ENCODE data around the gene EME1.

The EME1 gene

DNA sequence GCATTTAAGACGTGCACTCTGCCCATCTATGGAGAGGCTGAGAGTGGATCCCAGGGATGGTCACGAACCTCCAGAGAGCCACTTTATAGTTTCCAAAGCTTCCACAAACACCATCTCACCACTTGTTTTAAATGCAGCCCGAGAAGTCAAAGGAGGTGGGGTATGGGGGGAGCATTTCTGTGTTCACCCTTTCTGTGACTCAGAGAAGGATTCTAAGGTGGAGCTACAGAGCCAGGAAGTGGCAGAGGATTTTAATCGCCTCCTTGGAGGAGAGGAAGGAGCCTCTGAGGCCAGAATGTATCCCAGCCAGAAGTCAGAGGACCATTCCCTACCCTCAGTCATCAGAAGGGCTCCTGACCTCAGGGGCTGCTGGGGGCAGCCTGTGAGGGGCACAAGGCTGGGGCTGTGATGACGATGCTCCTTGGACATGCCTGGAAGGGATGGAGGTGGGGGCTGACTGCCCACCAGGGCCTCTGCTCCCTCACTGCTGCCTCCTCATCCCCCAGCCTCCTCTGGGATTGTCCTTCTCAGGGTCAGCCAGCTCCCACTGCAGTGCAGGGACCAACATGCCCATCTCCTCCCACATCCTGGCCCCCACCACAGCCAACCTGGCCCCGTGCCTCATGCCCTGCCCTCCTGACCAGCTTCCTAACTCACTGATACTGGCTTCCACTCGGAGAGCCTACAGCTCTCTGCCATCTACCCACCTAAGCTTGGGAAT, 24.3 kb upstream of the EME1 start:
- no peak for DNase-seq

DNA sequence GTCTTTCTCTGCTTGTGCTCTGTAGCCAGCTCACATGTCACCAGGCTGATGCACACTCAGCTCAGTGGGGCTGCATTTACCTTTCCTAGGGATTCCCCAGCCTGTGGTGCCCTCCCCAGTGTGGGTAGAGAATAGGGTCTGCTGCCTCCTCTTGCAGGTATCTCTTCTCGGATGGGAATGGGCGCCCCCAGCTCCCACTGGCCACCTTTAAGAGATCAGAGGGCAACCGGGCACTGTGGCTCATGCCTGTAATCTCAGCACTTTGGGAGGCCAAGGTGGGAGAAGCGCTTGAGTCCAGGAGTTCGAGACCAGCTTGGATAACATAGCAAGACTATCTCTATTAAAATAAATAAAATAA, 23.8 kb upstream of the EME1 start:
- no peak for DNase-seq

DNA sequence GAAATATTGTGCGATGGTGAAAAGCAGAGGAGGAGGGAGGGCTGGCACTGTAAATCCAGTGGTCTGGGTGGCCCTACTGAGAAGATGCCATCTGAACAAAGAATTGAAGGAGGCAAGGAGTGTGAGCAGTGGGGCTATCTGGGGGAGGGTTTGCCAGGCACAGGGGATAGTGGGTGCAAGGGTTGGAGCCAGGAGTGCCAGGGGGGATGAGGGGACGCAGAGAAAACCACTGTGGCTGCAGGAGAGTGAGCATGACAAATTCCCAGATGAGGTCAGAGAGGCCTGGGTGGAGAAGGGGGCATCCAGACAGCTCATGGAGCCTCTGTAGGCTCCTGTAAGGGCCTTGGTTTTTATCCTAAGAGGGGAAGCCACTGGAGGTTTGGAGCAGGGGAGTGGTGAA, 22.3 kb upstream of the EME1 start:
- no peak for DNase-seq

DNA sequence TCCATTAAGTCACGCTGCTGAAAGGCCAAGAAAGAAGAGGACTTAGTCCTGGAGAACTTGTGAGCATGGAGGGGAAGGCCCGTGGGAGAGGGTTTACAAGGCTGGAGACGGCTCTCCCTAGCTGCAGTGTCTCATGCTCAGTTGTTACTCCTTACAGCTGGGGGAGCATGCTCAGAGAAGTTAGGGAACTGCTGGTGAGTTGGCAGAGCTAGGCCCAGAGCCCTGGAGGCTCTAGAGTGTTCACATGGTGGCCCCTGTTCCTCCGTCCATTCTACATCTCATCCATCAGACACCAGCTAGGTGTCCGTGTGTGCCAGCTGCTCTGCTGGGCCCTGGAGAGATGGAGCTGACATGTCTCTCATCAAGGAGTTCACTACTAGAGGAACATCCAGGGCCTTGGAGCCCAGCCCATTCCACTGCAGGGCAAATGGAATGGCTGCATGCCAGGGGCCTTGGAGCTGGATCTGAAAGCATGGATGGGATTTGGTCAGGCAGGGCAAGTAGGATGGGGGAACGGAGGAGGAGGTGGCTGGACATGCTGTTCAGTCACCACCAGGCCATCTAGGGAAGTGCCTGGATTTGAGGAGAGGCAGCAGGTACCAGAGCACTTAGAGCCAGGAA, 20.8 kb upstream of the EME1 start:
- no peak for DNase-seq

DNA sequence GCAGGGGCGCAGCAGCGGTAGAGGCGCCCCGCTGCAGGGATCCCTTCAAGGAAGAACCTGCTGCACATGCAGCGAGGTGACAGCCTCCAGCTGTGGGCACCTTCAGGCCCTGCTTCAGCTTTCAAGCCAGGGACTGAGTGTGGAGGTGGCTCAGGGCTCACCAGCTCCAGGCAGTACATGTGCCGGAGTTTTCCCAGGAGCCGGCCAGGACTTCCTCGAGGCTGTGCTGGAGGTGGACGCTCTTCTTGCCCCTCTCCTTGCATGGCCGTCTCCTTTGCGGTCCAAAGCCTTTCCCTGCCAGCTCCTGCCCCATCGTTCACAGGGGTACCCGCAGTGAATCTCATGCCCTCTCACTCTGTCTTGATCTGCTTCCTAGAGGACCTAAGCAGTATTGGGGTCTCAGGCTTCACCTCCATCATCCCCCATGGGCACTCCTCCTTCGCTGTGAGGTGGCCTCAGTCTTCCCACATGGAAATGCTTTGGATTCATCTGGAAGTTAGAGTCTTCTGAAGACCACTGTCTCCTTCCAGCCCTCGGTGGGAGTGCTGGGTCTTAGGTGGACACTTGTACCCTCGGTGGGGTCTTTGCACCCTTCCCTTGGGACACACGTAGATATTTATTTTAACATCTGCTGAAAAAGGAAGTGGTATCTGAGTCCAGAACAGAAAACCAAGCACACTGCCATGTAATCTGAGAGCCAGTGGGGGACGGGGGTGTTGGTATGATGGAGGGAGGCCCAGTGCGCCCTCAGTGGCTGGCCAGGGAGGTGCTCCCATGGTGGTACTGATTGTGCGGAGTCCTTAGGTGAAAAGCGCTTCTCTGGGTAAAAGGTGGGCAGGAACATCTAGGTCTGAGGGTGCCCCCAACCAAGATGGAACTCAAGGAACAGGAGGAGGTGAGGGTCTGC, 20.1 kb upstream of the EME1 start:
- DNase-seq, result no peak

DNA sequence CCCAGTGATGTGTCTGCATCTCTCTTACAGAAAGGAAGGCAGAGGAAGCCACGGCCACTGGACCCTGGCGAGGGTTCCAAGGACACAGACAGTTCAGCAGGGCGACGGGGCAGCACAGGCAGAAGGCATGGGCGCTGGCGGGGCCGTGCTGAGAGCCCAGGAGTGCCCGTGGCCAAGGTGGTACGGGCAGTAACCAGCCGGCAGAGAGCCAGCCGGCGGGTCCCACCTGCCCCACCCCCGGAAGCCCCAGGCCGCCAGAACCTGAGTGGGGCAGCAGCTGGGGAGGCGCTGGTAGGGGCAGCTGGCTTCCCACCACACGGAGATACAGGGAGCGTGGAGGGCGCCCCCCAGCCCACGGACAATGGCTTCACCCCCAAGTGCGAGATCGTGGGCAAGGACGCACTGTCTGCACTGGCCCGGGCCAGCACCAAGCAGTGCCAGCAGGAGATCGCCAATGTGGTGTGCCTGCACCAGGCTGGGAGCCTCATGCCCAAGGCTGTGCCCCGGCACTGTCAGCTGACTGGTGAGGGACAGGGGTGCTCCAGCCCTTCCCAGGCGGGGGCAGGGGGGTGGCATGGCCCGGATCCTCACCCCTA, 19.3 kb upstream of the EME1 start:
- DNase-seq, result no peak

DNA sequence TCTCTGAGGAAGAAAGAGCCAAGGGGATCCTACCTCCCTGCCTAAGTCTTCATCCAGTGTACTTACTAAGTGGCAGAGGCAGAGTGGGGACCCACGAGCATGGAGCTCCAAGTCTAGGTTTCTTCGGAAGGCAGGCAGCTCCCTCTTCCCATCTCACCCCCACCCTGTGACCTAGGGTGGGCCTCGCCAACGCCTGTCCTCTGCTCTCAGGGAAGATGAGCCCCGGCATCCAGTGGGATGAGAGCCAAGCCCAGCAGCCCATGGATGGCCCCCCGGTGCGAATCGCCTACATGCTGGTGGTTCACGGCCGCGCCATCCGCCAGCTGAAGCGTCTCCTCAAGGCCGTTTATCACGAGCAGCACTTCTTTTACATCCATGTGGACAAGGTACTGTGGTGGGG, 18.8 kb upstream of the EME1 start:
- DNase-seq, result no peak

DNA sequence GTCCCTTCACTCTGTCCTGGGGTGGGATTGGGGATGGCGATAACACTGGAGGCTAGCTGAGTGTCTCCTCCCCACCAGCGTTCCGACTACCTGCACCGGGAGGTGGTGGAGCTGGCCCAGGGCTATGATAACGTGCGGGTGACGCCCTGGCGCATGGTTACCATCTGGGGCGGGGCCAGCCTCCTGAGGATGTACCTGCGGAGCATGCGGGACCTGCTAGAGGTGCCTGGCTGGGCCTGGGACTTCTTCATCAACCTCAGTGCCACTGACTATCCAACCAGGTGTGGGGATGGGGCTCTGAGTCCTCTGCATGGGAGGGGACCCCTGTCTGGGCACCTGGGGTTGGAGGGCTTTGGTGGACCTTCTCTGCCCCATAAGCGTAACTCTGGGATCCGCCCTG, 18.3 kb upstream of the EME1 start:
- DNase-seq, result no peak

DNA sequence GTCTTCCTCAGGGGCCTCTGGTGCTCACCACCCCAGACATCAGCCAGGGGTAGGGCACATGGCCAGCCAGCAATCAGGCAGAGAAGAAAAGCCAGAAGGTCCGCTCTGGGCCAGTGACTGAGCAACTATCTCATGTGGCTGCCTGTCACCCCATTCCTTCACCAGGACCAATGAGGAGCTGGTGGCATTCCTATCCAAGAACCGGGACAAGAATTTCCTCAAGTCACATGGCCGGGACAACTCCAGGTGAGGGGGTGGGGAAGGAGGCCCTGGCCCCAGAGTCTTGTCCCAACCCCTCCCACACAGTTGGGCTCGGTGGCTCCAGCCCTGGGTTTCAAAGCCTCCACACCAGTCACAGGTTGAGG, 17.7 kb upstream of the EME1 start:
- no peak for DNase-seq

DNA sequence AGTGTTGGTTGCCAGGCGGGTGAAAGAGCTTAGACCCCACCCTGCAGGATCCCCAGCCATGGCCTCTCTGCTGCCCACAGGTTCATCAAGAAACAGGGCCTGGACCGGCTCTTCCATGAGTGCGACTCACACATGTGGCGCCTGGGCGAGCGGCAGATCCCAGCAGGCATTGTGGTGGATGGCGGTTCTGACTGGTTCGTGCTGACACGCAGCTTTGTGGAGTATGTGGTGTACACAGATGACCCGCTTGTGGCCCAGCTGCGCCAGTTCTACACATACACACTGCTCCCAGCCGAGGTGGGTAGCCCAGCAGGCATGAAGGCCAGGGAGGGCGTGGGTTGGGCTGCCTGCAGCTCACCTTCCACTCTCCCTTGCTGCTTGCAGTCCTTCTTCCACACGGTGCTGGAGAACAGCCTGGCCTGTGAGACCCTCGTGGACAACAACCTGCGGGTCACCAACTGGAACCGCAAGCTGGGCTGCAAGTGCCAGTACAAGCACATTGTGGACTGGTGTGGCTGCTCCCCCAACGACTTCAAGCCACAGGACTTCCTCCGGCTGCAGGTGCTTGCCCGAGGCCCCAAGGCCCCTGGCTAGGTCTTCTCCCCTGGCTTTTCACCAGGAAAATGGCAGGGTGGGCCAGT, 17.2 kb upstream of the EME1 start:
- DNase-seq, result no peak

DNA sequence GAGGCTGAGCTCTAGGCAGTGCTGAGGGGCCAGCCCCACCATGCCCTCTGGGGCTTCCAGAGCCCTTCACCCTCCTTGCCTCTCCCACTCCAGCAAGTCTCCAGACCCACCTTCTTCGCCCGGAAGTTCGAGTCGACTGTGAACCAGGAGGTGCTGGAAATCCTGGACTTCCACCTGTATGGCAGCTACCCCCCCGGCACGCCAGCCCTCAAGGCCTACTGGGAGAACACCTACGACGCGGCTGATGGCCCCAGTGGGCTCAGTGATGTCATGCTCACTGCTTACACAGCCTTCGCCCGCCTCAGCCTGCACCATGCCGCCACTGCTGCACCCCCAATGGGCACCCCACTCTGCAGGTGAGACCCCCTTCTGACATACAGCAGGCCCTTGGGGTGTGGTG, 16.6 kb upstream of the EME1 start:
- DNase-seq, result no peak

DNA sequence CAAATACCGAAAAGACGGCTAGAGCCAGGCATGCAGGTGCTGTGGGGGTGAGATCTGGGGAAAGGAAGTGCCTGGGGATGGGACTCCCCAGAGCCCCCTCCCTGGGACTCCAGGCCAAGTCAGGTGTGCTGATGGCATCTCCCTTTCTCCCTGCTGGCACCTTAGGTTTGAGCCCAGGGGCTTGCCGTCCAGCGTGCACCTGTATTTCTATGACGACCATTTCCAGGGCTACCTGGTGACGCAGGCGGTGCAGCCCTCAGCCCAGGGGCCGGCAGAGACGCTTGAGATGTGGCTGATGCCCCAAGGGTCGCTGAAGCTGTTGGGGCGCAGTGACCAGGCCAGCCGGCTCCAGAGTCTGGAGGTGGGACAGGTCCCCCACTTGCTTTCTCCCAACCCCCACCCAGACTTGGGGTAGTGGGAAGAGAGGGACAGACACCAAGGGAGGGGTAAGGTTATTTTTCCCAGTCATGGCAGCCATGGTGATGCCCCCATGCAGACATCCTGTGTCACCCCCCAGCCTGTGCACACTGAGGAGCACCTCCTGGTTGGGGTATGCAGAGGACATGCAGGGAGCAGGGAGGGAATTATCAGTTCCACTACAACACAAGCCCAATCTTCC, 16.0 kb upstream of the EME1 start:
- DNase-seq, result no peak

DNA sequence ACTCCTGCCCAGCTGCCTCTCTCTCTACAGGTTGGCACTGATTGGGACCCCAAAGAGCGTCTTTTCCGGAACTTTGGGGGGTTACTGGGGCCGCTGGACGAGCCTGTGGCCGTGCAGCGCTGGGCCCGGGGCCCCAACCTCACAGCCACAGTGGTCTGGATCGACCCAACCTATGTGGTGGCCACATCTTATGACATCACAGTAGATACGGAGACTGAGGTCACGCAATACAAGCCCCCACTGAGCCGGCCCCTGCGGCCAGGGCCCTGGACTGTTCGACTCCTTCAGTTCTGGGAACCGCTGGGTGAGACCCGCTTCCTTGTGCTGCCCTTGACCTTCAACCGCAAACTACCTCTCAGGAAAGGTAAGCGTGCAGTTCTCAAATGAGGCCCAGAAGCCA, 14.9 kb upstream of the EME1 start:
- DNase-seq, result no peak

DNA sequence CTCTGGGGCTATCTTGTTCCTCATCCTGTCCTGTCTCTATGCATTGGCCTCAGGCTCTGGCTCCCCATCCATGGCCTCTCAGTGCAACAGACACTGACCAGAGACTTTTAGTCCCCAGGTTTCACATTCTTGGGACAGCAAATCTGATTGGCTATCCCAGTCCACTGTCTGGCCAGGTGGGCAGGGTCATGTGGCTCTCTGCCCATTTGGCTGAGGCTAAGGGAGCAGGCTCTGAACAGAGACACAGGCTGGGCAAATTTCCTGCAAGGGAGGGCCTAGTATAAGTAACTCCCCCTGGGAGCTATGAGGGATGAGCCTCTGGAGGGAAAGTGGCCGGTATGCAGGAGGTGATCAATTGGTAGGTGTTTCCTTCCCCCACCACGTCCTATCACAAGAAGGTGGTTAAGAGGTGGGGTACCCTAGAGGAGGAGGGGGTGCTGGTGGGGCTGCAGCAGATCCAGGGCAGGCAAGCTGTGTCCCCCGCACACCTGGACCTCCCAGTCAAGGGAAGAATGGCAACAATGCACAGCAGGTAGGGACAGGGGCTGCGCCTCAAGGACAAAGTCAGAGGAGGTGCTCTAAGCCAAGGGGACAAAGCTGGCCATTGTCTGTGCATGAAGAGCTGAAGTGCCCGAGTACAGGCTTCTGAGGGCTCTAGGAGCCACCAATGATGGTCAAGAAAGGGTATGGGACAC, 13.9 kb upstream of the EME1 start:
- no peak for DNase-seq

DNA sequence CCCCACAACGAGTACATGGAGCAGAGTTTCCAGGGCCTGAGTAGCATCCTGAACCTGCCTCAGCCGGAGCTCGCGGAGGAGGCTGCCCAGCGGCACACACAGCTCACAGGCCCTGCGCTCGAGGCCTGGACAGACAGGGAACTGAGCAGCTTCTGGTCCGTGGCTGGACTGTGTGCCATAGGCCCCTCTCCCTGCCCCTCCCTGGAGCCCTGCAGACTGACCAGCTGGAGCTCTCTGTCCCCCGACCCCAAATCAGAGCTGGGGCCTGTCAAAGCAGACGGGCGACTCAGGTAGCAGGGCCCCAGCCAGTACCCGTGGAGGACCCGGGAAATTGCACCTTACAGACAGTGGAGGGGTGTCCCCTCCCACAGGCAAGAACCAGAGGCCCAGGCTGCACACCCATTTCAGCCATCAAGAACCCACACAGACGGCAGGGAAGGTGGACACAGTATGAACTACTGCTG, 13.0 kb upstream of the EME1 start:
- DNase-seq, result no peak

DNA sequence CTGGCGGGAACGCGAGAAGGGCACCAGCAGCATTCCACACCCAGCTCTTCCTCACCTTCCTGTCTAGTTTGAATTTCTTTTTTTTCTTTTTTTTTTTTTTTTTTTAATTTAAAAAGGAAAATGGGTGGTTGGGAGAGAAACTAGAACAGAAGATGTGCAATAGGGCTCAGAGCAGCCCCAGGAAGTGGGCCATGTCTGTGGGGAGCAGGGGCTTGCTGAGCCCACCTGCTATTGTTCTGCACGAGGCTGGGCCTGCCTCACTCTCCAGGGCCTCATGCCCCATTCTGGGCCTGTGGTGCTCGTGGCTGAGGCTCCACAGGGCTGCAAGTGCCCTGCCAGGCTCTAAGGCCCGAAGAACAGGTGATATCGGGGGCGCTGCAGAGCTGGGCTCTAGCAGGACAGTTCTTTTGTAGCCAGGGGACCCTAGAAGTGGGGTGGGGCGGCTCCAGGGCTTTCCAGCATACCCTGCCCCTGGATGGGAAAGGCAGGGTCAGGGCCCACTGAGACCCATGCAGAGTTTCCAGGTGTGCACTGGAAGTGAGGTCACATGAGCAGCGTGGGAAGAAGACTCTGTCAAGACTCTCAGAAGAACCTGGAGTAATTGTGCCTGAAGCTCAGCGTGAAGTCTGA, 12.4 kb upstream of the EME1 start:
- no peak for DNase-seq

DNA sequence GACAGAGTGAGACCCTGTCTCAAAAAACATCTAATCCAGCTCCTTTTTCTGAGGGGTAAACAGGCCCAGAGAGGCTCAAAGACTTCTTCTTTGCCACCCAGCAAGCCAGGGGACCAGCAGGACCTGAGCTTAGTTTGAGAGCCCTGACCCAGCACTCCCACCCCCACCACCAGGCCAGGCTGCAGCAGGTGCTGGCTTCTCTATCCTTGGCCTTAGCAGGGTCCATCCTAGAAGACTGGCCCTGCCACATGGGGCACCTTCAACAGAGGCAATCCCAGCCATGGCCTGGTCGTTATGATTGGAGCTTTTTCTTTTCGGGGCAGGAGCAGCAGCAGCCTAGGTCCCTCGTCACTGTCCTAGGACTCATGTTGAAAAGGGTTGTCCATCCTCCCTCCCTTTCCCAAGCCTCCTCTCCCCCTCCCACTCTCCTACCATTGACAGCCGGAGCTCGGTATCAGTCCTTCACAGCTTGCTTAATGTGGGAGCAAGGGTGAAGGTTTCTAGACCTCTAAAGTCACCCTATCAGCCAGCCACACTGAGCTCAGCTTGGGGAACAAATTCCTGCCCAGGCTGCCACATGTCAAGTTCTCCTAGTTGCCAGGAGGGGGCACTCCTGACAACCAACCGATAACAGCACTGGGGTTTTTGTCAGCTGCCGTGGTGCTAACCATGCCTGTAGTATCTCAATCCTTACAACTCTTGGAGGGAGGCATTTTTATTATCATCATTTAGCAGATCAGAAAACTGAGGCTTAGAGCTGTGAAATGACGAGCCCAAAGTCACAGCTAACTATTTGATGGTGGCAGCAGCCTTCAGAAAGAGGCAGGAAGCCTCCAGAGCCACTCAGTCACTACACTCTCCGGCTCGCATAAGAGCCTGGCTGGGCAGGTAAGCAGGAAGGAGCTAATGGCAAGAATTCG, 11.2 kb upstream of the EME1 start:
- DNase-seq, result peak; percentile 59

DNA sequence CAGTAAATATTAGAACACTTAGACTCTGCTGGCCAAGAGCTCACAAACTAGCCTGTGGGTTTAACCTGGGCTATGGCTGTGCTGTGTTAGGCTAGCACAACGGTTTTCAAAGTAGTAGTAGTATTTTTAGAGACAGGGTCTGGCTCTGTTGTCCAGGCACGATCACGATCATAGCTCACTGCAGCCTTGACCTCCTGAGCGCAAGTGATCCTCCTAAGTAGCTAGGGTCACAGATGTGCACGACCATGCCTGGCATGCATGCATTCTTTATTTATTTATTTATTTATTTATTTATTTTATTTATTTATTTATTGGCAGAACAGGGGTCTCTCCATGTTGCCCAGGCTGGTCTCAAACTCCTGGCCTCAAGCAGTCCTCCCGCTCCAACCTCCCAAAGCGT, 10.4 kb upstream of the EME1 start:
- DNase-seq, result no peak

DNA sequence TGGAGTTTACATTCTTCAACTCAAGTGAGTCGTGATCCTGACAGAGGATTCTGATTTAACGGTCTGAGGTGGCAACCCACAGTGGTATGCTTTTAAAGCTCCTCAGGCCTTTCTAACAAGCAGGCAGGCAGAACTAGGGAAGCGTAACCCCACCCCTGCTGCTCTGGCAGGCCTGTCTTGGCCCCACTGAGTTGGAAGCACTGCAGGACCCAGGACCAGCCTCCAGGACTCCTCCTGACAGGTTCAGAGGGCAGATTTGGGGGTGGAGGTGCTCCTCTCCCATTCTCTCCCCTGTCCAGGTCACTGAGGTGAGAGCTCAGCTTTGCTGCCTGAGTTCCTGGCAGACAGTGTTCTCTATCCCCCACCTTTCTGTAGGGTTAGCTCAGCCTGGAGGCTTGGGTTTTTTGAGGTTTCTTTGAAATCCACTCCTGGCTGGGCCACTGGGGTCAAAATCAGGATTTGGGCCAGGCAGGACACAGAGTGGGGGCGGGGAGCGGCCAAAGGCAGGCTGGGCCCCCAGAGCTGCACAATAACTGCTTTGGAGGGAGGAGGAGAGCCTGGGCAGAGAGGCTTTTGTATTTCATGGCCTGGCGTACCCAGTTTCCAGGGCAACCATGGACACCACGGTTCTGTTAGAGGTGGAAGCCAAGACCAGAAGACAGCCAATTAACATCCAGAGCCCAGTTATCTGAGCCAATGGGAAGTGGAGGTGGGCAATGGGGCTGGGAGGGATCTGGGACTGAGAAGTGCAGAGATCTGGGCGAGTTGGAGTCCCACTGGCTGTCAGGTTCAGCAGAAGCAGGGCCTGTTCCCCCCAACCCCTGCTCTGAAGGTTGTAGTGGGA, 9.6 kb upstream of the EME1 start:
- DNase-seq, result no peak

All from activated naive CD4-positive, alpha-beta T cell treated with Interleukin-2 at 50 U/mL for 16 hours (primary cell).